Heart right ventricle (tissue), 16 donors: ENCODE measurements around the gene MBD5. TPM values are rescaled to one million over a fixed set of nuclear protein-coding genes. Genes with fewer than 3 reads are reported as not detected.

Experiments
- ATAC-seq, 8 donors: fragments of 200-7000 bp; cut with Tn5 transposase; one replicate each; pipeline ENCODE4 v1.9.1; 2020; ENCODE audit warnings: mild to moderate bottlenecking in 8 of 8, moderate library complexity in 8 of 8, moderate number of reproducible peaks in 1 of 8
- DNase-seq, 2 donors: peaks; one replicate each; pipeline ENCODE4 v3.0.0-alpha.2; 2020
- H3K27ac ChIP-seq, 10 donors: fragments of 200-600 bp; sonication (generic) in 2 of 10; one replicate each; pipeline versions ENCODE4 v1.5.0 to v1.8.0; 2020 to 2022; ENCODE audit warnings: mild to moderate bottlenecking in 3 of 10
- H3K27me3 ChIP-seq, 7 donors: fragments of 200-600 bp; one replicate each; pipeline ENCODE4 v1.8.0; 2021 to 2022; ENCODE audit warnings: mild to moderate bottlenecking in 2 of 7
- H3K36me3 ChIP-seq, 9 donors: fragments of 200-600 bp; sonication (generic) in 1 of 9; one replicate each; pipeline versions ENCODE4 v1.5.0 to v1.8.0; 2020 to 2022; ENCODE audit warnings: mild to moderate bottlenecking in 2 of 9
- H3K4me1 ChIP-seq, 9 donors: fragments of 200-600 bp; sonication (generic) in 1 of 9; one replicate each; pipeline versions ENCODE4 v1.5.0 to v1.8.0; 2020 to 2022; ENCODE audit warnings: mild to moderate bottlenecking in 4 of 9
- H3K4me3 ChIP-seq, 10 donors: fragments of 200-600 bp; sonication (generic) in 2 of 10; one replicate each; pipeline versions ENCODE4 v1.5.0 to v1.8.0; 2020 to 2022; ENCODE audit warnings: mild to moderate bottlenecking in 7 of 10, moderate library complexity in 2 of 10
- H3K9me3 ChIP-seq, 11 donors: fragments of 200-600 bp in 10 of 11; sonication (generic) in 2 of 11; one replicate each; pipeline versions ENCODE4 v1.5.0 to v1.8.0; 2013 to 2022; ENCODE audit warnings: mild to moderate bottlenecking in 2 of 11, control low read depth in 1 of 11, moderate library complexity in 1 of 11
- CTCF ChIP-seq, 9 donors: fragments of 200-600 bp; sonication (generic) in 2 of 9; IDR thresholded peaks; one replicate each; pipeline versions ENCODE4 v1.5.0 to v1.8.0; 2021 to 2022; ENCODE audit warnings: antibody characterized with exemption in 9 of 9, mild to moderate bottlenecking in 5 of 9, moderate library complexity in 1 of 9
- WGBS, 2 donors: extraction: QIAGEN DNeasy Blood & Tissue Kit; methylation state at CpG; one replicate each; pipeline ENCODE4 v1.1.7; 2013; ENCODE audit warnings: inconsistent platforms in 1 of 2; 5-methylcytosine and 5-hydroxymethylcytosine counted together
- intact Hi-C, 10 donors: fragments of 100-400 bp; cut with DNase I; formaldehyde crosslinking; loops; one replicate each; pipeline versions ENCODE4 v1.11.1 to v1.14.2; 2022
- polyA plus RNA-seq, 2 donors: library from polyadenylated mRNA; stranded (reverse); fragments of 200-250 nt; gene quantifications; one replicate each; pipeline ENCODE4 v1.2.3, GENCODE V29; 2013
- total RNA-seq, 10 donors: library from RNA; stranded (reverse); fragmentation: NEBNext Ultra II Directional in 3 of 10; extraction: Animal tissue kit (Norgen Biotek cat#: 25700) in 3 of 10; gene quantifications; one replicate each; pipeline versions ENCODE4 v1.2.1 to v1.2.4, GENCODE V29; 2021 to 2023
- donor health status: Arrhythmogenic right ventricular cardiomyopathy.
- donor health status: ischemic (EF 13 %, LVEDD 7.1; RV severe dilation, severe dysfunction).
- donor health status: healthy with polysubstance abuse.
- donor health status: DM: no; HTN: yes; CAD: no.
- donor health status: DM: no; HTN: no; CAD: no.
- donor health status: ischemic (EF 25% LVEDD 6.9; RV normal size, moderate dysfunction).
- donor health status: ischemic (EF 25% LVEDD 5.7; RV mildly dilated, moderate dysfunction).
- donor health status: healthy.
- donor health status: DM: yes; HTN: yes; CAD: no.
- donor health status: Ischemic cardiomyopathy.
- donor health status: ischemic (EF 35%, LVEDD 5.7; RV mildly dilated, moderate dysfunction).
- donor health status: nonischemic (EF 11% LVEDD 7.7; RV severe dilation, severe dysfunction).
- donor health status: DM: yes; HTN: yes; CAD: no.
- donor health status: PGD.
- donor health status: ischemic (EF 29% LVEDD 5.4; RV normal size, mild dysfunction).
- donor health status: nonischemic (EF 23%, LVEDD 6.1; RV moderate dilation, normal function).

MBD5 gene
- total and polyA plus RNA-seq, 12 donors = 3.4 to 39.8 (median 35.2) TPM

- no peak overlapping the region for H3K4me3 ChIP-seq
- no peak for ATAC-seq
- TF ChIP-seq CTCF (IDR thresholded peaks at IDR 0.05) = no peak
Observed at GRCh38 chr2:148300544-148300943, 279.7 kb downstream of the MBD5 start.

GRCh38 chr2:148301362-148301761 is 280.5 kb downstream of the MBD5 start:
- no peak for DNase-seq

More at GRCh38 chr2:148300544-148300943, 279.7 kb downstream of the MBD5 start:
- H3K9me3 ChIP-seq = no peaks in the 10 kb centered on the region
- no peaks in the 10 kb centered on the region for H3K27me3 ChIP-seq
- no peak for DNase-seq
- intact Hi-C loops = no loop called here
- H3K27ac ChIP-seq = no peak overlapping the region
- H3K4me1 ChIP-seq = peaks cover 0 to 6% (median 0%) of the 10 kb centered on the region in 9 donors
- H3K36me3 ChIP-seq = no peaks in the 10 kb centered on the region

GRCh38 chr2:148302526-148302925 is 281.6 kb downstream of the MBD5 start:
- H3K4me1 ChIP-seq = peaks cover 0 to 6% (median 0%) of the 10 kb centered on the region in 9 donors
- no peak overlapping the region for H3K4me3 ChIP-seq
- no peaks in the 10 kb centered on the region for H3K9me3 ChIP-seq
- 95% methylated on average over 4 of the region's 4 CpGs for WGBS, 2 donors
- H3K27me3 ChIP-seq = no peaks in the 10 kb centered on the region
- no peak for ATAC-seq
- H3K27ac ChIP-seq = no peak overlapping the region
- TF ChIP-seq CTCF (IDR thresholded peaks at IDR 0.05) = no peak
- intact Hi-C loops = no loop called here
- no peaks in the 10 kb centered on the region for H3K36me3 ChIP-seq
- no peak for DNase-seq

More at GRCh38 chr2:148301362-148301761, 280.5 kb downstream of the MBD5 start:
- Histone ChIP-seq H3K4me3 (no peak overlapping the region), H3K9me3 (no peaks in the 10 kb centered on the region), H3K4me1 (peaks cover 0 to 6% (median 0%) of the 10 kb centered on the region in 9 donors), H3K36me3 (no peaks in the 10 kb centered on the region), H3K27me3 (no peaks in the 10 kb centered on the region), H3K27ac (no peak overlapping the region)
- 60 to 68% methylated on average over 3 of the region's 3 CpGs for WGBS, 2 donors
- no peak for TF ChIP-seq CTCF (IDR thresholded peaks at IDR 0.05)
- ATAC-seq = no peak
- intact Hi-C loops = no loop called here

GRCh38 chr2:148303161-148303560 is 282.3 kb downstream of the MBD5 start:
- no peak for ATAC-seq
- H3K9me3 ChIP-seq = peaks cover 0 to 5% (median 0%) of the 10 kb centered on the region in 11 donors
- WGBS, 2 donors = 95 to 97% methylated on average over 2 of the region's 2 CpGs

More at GRCh38 chr2:148303161-148303560, 282.3 kb downstream of the MBD5 start:
- H3K36me3 ChIP-seq = no peaks in the 10 kb centered on the region
- H3K27me3 ChIP-seq = no peaks in the 10 kb centered on the region
- TF ChIP-seq CTCF (IDR thresholded peaks at IDR 0.05) = no peak
- peaks cover 0 to 6% (median 0%) of the 10 kb centered on the region in 9 donors for H3K4me1 ChIP-seq
- intact Hi-C loops = no loop called here
- no peak overlapping the region for H3K4me3 ChIP-seq
- H3K27ac ChIP-seq = no peak overlapping the region
- DNase-seq = no peak
